Fibroblast of skin of left biceps (primary cell): ENCODE data around the gene DAGLB.
"Not testable (repeated sequence)": the region's sequence is repeated elsewhere in the genome, so short reads cannot be mapped to it uniquely, and the experiment has no call there.

ENCODE experiments used
- DNase-seq, 2 experiments: peaks; one replicate each; pipeline ENCODE4 v3.0.0-alpha.2; 2013; ENCODE audit warnings: low read depth in 2 of 2

Gene DAGLB, protein sequence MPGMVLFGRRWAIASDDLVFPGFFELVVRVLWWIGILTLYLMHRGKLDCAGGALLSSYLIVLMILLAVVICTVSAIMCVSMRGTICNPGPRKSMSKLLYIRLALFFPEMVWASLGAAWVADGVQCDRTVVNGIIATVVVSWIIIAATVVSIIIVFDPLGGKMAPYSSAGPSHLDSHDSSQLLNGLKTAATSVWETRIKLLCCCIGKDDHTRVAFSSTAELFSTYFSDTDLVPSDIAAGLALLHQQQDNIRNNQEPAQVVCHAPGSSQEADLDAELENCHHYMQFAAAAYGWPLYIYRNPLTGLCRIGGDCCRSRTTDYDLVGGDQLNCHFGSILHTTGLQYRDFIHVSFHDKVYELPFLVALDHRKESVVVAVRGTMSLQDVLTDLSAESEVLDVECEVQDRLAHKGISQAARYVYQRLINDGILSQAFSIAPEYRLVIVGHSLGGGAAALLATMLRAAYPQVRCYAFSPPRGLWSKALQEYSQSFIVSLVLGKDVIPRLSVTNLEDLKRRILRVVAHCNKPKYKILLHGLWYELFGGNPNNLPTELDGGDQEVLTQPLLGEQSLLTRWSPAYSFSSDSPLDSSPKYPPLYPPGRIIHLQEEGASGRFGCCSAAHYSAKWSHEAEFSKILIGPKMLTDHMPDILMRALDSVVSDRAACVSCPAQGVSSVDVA

DNA sequence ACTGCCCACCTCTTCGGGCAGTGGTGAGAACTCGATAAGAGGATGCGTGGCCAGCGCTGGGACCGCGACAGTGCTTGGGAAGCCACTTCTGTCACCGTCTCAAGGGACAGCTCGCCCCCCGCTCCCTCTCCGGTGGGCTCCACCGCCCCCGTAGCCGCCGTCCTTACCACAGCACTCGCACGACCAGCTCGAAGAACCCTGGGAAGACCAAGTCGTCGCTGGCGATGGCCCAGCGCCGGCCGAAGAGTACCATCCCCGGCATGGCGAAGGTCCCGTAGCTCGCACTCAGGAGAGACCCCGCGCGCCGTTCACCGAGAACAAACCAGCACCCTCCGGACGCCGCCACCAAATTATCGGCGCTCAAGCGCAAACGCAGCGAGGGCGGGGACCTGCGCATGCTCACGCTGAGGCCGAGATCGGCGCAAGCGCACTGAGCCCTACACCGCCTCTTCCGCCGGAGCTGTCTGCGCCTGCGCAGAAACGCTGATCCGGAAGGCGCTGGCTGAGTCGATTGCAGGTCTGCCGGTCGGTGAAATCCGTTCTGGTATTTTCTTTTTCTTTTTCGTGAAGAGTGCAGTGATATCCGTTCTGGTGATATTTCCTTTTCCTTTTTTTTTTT lies at the start of gene DAGLB:
TSS of gene DAGLB (minus strand) at position 374 of the 619 bp plus-strand sequence. CDS start at position 262, 112 bp downstream.
- DNase-seq = peak; percentile 62 to 68

DNA sequence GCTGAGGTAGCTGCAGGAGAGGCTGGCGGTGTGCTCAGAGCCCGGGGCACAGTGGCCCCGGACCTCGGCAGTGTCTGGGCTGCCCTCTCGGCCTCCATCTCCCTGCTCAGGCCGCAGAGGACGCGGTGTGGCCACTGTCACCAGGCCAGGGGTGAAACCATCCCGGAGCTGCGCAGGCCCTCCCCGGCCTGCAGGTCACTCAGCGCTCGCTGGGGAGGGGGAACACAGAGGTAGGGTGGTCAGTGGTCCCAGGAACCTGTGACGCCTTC lies 49.8 kb upstream of the DAGLB start:
- DNase-seq = no peak

DNA sequence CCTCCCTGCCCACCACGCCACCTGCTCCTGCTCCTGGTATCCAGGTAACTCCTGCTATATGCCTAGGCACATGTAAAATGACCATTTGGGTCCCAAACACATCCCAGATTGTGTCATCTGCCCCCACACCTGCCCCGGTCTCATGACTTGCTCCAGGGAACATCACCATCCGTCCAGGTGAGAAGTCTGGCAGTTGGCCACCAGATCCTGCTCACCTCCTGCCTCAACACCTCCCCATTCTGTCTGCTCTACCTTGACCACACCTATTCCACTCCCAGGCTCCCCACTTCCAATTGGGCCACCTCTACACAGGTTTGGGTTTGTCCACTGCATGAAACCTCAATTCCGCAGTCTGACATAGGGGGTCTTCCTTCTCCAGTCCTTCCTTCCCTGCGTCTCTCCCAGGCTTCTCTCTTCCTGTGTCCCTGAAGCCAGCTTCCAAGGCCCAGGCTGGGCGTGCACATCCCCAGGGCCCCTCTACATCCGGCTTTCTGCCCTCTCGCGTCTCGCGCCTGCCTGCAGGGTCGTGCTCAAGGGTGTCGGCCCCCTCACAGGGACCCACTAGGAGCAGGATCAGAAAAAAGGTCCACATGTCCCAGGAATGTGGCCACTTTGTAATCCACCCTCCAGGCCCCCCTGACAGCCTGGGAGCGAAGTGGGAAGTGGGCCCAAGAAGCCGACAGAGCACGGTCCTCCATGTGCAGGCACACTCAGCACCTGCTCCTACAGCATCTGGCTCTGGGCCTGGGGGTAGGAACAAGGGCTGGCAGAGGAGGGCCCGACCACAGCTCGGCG lies 49.3 kb upstream of the DAGLB start:
- DNase-seq = no peak

DNA sequence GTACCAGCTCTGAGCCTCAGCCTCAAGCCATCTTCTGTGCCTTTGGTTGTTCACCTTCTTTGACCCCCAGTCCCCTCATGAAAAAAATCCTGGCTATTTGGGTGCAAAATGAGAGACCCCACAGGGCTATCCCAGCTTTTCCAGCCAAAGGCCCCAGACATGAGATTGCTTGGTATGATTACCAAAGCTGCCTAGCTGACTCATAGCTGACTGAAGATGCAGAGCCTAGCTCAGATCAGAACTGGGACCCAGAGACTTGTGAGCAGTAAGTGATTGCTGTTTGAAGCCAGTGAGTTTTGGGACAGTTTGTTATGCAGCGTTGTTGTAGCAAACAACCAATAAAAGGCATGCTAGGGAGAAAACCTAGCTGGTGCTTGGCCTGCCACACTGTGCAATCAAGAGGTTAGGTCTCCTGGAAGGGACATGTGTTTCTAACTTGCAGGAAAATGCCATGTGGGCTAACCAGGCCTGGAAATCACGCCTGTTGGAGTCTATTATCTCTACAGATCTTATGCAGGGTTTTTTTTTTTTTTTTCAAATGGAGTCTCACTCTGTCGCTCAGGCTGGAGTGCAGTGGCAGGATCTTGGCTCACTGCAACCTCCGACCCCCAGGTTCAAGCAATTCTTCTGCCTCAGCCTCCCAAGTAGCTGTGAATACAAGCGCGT lies 48.0 kb upstream of the DAGLB start:
- DNase-seq = no peak

DNA sequence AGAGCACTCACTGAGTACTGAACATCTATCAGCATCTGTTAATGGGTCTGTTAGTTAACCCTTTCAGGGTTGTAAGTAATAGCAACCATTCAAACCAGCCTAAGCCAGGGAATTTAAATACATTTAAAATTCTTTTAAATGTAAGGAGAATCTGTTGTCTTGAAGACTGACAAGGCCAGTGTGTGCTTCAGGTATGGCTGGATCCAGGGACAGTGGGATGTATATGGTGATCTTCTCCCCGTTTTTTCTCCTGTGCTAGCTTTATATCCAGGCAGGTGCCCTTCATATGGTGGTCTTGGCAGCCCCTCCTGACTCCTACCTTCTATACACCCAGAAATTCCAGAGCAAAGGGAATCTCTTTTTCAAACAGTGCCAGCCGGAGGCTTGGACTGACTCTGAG lies 46.6 kb upstream of the DAGLB start:
- DNase-seq = no peak

DNA sequence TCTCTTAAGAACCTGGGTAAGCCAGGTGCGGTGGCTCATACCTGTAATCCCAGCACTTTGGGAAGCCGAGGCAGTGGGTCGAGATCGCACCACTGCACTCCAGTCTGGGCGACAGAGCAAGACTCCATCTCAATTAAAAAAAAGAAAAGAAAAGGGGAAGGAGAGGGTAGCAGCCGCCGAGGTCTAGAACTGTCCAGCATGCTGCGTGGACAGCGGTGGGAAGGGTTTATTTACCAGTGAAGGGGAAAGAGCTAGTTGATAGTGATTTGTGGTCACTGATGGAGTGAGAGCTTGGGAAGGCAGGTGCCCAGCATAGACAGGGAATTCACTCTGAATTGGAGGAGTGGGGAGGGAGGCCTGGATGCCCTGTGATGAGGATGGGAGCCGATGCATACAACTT lies 43.4 kb upstream of the DAGLB start:
- DNase-seq = no peak

DNA sequence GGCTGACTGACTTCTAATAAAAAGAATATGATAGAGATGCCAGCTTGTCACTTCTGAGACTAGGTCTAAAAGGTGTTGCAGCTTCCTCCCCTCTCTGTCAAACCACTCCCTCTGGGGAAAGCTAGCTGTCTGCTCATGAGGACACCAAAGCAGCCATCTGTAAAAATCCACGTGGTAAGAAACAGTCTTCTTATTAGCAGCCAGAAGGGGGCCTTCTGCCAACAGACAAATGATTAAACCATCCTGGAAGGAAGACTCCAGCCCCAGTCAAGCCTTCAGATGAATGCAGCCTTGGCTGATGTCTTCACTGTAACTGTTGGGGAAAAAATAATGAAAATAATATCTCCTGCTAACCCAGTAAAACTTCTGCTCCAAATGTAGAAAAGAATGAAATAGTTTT lies 41.9 kb upstream of the DAGLB start:
- DNase-seq = no peak

DNA sequence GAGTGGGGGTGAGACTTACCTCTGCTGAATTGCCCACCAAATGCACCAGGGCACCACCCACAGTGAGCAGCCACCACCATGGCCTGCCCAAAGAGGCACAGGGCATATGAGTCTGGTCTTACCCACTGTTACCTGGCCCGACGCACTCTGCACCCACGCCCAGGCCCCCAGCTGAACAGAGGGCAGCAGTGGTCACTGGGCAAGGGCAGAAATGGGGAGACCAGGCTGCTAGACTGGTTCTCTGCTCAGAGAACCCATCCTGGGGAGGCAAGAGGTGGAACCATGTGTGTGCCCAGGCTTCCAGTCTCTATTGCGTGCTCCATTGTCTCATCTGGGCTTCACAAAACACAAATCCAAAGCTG lies 39.4 kb upstream of the DAGLB start:
- no peak for DNase-seq

DNA sequence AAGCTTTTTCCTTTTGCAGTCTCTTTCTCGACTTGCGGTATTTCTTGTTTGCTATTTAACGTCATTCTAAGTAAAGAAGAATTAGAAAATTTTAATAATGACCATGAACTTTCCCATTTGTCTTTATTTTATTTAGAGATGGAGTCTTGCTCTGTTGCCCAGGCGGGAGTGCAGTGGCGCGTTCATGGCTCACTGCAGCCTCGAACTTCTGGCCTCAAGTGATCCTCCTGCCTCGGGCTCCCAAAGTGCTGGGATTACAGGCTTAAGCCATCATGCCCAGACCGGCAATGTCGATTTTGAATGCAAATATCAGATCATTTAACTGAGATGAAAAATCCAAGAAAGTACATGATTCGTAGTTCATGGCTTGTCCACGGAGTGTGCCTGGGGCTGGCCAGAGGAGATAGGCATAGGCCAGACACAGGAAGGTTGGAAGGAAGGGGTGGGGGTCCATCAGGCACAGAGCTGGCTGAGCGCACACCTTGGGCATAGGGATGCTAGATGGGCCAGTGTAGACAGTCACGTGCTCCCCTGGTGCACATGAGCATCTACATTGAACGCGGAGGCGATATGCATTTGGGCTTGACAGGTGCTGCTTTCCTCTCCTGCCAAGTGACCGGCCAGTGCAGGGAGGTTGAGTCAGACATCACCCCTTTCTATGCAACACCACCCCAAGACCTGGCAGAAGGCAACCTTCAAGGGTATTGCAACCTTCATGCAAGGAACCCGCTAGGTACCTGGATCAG lies 38.9 kb upstream of the DAGLB start:
- no peak for DNase-seq

DNA sequence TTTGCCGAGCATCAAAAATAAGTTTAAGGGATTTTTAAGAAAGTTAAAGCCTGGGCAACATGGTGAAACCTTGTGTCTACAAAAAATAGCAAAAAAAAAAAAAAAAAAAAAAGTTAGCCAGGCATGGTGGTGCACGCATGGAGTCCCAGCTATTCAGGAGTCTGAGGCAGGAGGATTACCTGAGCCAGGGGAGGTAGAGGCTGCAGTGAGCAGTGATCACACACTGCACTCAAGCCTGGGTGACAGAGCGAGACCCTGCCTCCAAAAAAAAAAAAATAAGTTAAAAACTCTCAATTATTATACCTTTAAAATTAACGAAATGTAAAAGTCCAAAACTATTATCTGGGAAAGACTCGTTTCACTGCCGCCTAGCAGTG lies 35.0 kb upstream of the DAGLB start:
- no peak for DNase-seq

DNA sequence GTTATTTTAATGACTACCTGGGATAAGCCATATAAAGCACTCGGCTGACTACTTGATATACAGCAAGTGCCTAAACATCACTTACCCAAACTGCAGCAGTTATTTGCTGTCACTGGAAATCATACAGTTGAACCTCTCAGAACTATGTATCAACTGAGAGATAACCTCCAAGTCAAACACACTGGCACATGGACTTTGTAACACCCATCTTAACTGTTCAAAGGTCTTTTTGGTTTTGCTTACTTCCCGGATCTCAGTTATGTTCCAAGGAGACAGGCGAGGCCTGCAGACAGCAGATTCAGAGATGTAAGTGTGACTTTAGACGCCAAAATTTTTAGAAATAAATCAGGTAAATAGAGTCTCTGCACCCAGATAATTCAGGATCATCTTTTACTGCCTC lies 34.6 kb upstream of the DAGLB start:
- no peak for DNase-seq

DNA sequence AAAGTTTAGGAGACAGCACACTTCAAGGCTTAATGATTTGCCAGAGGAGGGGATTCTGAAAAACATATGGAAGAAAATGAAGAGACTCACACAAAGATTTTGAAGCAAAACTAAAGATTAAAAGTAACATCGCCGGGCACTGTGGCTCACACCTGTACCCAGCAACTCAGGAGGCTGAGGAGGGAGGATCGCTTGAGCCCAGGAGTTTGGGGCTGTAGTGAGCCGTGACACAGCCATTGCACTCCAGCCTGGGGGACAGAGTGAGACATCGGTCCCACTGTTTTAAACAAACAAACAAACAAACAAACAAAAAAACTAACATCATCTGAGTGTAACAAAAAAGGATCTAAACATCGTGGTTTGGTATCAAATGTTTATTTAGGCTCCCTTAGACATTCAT lies 33.7 kb upstream of the DAGLB start:
- DNase-seq = no peak

DNA sequence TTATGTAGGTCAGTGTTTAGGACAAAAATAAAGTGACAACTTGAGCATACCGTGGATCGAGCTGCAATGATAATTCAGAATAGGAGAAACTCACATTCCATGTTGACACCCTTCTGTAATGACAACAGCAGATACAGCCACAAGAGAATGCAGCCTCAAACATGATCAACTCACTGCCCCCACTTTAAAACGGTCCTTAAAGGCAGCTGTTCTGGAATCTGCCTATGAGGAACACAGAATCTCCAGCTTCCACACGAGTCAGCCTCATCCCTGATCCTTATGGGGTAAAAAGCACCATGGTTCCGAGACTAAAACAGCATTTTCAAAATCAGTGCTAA lies 32.5 kb upstream of the DAGLB start:
- no peak for DNase-seq

DNA sequence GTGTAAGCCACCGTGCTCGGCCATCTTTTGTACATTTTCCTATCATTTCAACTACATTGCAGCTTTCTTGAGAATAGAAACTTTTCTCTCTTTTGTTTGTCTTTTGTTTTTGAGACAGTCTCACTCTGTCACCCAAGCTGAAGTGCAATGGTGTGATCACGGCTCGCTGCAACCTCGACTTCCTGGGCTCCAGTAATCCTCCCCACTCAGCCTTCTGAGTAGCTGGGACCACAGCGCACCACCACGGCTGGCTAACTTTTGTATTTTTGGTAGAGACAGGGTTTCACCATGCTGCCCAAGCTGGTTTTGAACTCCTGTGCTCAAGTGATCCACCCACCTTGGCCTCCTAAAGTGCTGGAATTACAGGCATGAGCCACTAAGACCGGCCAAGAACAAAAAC lies 31.3 kb upstream of the DAGLB start:
- DNase-seq = no peak

DNA sequence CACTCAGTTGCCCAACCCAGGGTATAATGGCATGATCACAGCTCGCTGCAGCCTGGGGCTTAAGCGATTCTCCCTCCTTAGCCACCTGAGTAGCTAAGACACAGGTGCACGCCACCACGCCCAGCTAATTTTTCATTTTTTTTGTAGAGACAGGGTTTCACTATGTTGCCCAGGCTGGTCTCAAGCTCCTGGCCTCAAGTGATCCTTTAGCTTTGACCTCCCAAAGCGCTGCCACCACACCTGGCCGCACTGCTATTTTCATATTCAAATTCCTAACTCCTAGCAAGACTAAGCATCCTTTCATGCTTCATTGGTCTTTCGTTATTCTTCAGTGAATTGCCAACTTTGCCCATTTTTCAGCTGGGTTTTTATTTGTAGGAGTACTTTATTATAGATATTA lies 30.4 kb upstream of the DAGLB start:
- no peak for DNase-seq

DNA sequence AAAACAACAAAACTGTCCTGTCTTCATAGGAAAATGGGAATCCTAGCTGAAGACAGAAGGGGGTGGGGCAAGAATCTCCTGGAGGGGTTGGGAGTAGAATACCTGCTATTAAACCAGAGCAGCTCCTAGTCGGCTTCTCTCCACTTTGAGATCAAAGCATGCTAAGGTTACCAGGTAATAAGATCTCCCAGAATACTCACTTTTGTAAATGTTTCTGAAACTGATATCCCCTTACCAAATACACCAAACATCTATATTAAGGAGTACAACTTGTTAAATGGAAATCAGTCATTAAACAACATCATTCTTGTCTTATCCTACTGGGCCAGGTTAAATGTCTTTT lies 29.5 kb upstream of the DAGLB start:
- DNase-seq = no peak

DNA sequence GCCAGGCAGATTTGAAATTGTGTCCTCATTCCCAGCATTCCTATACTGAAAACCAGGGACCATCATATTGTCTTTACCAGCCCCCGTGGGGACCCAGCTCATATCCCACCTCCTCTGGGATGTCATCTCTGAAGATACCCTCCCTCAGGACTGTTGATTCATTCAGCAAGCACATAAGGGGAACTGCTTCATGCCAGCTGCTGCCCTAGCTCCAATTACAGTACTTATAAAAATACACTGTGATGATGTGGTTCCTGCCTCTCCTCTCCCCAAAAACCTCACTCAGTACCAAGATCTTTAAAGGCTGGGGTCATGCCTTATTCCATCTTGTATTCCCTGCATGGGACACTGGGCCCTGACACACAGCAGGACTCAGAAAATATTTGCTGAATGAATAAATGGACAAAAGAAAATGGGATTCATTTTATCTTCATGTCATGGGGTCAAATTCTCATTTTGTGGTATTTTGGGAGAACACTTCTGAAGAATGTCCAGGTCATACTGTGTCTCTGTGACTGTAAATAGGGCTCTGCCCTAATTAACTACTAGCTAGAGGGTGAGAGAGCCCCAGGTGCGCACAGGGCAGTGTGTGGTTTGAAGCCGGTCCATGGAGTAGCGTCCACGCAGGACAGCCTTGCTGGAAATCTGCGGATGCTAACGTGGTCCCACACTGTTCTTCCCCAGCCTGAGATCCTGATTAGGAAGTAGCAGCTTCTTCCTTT lies 29.0 kb upstream of the DAGLB start:
- DNase-seq = no peak

DNA sequence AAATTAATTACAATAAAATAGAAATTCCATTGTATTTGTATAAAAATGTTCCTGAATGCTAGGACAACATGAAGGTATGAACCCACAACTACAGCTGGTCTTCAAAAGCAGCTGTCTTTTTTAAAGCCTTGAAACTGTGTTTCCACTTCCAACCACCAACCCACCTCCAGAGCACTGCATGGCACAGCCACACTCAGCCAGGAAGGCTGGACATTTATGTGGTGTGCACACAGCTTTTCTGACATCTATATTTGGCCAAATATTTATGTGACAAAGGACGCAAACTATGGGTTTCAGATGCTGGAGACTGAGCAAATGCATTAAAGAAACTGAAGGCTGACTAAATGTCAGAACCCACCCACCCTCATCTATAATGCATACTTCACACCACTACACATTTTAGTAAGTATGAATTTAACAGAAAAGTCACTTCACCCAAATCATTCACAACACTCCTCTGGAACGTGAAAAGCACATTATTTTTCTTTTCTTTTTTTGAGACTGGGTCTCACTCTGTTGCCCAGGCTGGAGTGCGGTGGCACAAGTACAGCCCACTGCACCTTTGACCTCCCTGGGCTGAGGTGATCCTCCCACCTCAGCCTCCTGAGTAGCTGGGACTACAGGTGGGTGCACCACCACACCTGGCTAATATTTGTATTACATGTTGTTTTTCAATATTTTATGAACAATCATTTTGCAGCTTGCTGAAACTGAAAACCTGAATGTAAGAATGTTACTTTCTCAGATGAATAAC lies 27.9 kb upstream of the DAGLB start:
- DNase-seq = no peak

DNA sequence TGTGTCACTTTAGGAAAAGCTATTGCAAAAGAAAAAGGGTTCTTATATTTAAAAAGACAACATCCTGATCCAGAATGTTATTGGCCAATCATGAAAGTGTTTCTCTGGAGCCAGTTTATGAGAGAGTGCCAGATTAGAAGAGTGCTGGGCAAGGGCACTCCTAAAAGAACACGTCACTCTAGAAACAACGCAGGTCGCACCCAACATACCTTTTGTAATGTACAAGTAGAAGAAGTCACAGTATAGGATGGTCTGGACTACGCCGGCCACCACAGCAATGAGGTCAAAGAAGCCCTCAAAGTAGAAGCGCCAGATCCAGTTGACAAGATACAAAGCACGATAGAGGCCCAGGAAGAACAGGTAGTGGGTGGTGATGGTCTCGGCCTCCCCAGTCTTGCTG lies 18.1 kb upstream of the DAGLB start:
- no peak for DNase-seq

DNA sequence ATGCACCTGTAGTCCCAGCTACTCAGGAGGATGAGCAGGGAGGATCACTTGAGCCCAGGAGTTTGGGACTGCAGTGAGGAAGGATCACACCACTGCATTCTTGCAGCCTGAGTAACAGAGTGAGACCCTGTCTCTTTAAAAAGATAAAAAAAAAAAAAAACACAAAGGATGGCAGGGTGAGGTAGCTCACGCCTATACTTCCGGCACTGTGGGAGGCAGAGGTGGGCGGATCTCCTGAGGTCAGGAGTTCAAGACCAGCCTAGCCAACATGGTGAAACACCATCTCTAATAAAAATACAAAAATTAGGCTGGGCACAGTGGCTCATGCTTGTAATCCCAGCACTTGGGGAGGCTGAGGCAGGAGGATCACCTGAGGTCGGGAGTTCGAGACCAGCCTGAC lies 15.9 kb upstream of the DAGLB start:
- not testable (repeated sequence) for DNase-seq
